Lung (tissue), 12 donors: ENCODE results near the gene LYPD6B. TPM values are rescaled to one million over a fixed set of nuclear protein-coding genes. Genes with fewer than 3 reads are reported as not detected.

Experiments used
- ATAC-seq: fragments of 200-7000 bp; cut with Tn5 transposase; one replicate; pipeline ENCODE4 v1.9.1; 2020; ENCODE audit warnings: moderate number of reproducible peaks; ENCODE audit not compliant: insufficient read depth, low FRiP score
- DNase-seq, 3 donors: peaks; one replicate each; pipeline ENCODE4 v3.0.0-alpha.2; 2013 to 2017
- H3K27ac ChIP-seq, 2 donors: one replicate each; pipeline ENCODE4 v1.5.1; 2013; ENCODE audit warnings: mild to moderate bottlenecking in 2 of 2, moderate library complexity in 2 of 2, control low read depth in 1 of 2, inconsistent platforms in 1 of 2, low read depth in 1 of 2, low read length in 1 of 2
- H3K27me3 ChIP-seq, 3 donors: one replicate each; pipeline ENCODE4 v1.5.1; 2013; ENCODE audit warnings: low read length in 2 of 3; ENCODE audit not compliant: control insufficient read depth in 3 of 3, insufficient read depth in 3 of 3
- H3K36me3 ChIP-seq, 4 donors: one replicate each; pipeline ENCODE4 v1.5.1; 2013; ENCODE audit warnings: low read length in 4 of 4, mild to moderate bottlenecking in 1 of 4, moderate library complexity in 1 of 4; ENCODE audit not compliant: control insufficient read depth in 4 of 4, insufficient read depth in 4 of 4
- H3K4me1 ChIP-seq, 5 donors: one replicate each; pipeline ENCODE4 v1.5.1; 2013; ENCODE audit warnings: low read length in 5 of 5, mild to moderate bottlenecking in 2 of 5, moderate library complexity in 1 of 5; ENCODE audit not compliant: control insufficient read depth in 5 of 5, insufficient read depth in 5 of 5
- H3K4me3 ChIP-seq: one replicate; pipeline ENCODE4 v1.5.1; 2013; ENCODE audit warnings: mild to moderate bottlenecking, control low read depth, moderate library complexity
- H3K9ac ChIP-seq, 2 donors: one replicate each; pipeline ENCODE4 v1.5.1; 2013; ENCODE audit warnings: low read length in 2 of 2, control low read depth in 1 of 2; ENCODE audit not compliant: insufficient read depth in 1 of 2
- H3K9me3 ChIP-seq, 4 donors: one replicate each; pipeline ENCODE4 v1.5.1; 2013; ENCODE audit warnings: low read length in 3 of 4, mild to moderate bottlenecking in 1 of 4, moderate library complexity in 1 of 4; ENCODE audit not compliant: control insufficient read depth in 4 of 4, insufficient read depth in 3 of 4
- CTCF ChIP-seq: IDR thresholded peaks from 2 replicates; pipeline ENCODE4 v1.5.1; 2012; ENCODE audit warnings: mild to moderate bottlenecking; ENCODE audit errors: control extremely low read depth, extremely low read depth
- WGBS, 2 donors: extraction: QIAGEN DNeasy Blood & Tissue Kit; methylation state at CpG; one replicate each; pipeline ENCODE4 v1.1.7; 2013; 5-methylcytosine and 5-hydroxymethylcytosine counted together
- polyA plus RNA-seq, 2 donors: library from polyadenylated mRNA; stranded (reverse); fragments of 200-250 nt; gene quantifications; one replicate each; pipeline ENCODE4 v1.2.1, GENCODE V29; 2013
- total RNA-seq, 2 donors: library from RNA; depleted of rRNA in 1 of 2; stranded (reverse); fragments of >200 nt in 1 of 2; gene quantifications; one replicate each; pipeline ENCODE4 v1.2.1, GENCODE V29; 2014 to 2021
- donor health status: control.
- donor health status: control.
- donor health status: Bipolar disorder and iron deficiency.
- donor health status: healthy.
- donor health status: DM: yes; HTN: yes; CAD: no.

The LYPD6B gene
- total and polyA plus RNA-seq, 4 donors = 2.5 to 12.4 (median 3.4) TPM

GRCh38 chr2:149090706-149091105 is 52.2 kb downstream of the LYPD6B start:
- no peak for TF ChIP-seq CTCF
- H3K27me3 ChIP-seq = no peaks in the 10 kb centered on the region
- H3K4me3 ChIP-seq = no peak overlapping the region
- no peak for DNase-seq
- H3K9me3 ChIP-seq = no peaks in the 10 kb centered on the region
- no peaks in the 10 kb centered on the region for H3K36me3 ChIP-seq
- ATAC-seq = no peak
- no peak overlapping the region for H3K9ac ChIP-seq
- 71 to 80% methylated on average over 2 of the region's 2 CpGs for WGBS, 2 donors
- H3K4me1 ChIP-seq = peaks cover 0 to 7% (median 2%) of the 10 kb centered on the region in 5 donors
- no peak overlapping the region for H3K27ac ChIP-seq

DNA sequence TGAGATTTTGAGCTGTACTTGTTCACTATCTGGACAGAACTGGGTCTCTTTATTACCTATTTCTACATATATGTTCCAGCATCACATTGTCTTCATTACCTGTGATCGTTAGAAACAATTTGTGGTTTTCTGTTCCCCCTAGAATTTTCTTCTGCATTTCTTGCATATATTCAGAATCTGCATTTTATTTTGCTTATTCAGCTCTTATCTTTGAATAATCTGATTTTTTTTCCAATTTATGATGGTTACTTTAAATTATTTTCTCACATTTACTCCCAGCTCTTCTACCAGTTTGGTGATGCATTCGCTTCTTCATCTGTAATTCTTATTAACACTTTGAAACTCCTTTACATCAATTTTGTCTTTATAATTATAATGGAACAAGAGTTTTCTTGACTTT is 55.1 kb downstream of the LYPD6B start:
- H3K27ac ChIP-seq = no peak overlapping the region
- TF ChIP-seq CTCF = no peak
- no peaks in the 10 kb centered on the region for H3K27me3 ChIP-seq
- ATAC-seq (no peak), DNase-seq (no peak)
- no peak overlapping the region for H3K4me3 ChIP-seq
- no peaks in the 10 kb centered on the region for H3K36me3 ChIP-seq
- WGBS, 2 donors = 90 to 97% methylated on average over 2 of the region's 2 CpGs
- H3K9ac ChIP-seq = no peak overlapping the region
- H3K9me3 ChIP-seq = no peaks in the 10 kb centered on the region
- H3K4me1 ChIP-seq = peaks cover 0 to 5% (median 0%) of the 10 kb centered on the region in 5 donors

DNA sequence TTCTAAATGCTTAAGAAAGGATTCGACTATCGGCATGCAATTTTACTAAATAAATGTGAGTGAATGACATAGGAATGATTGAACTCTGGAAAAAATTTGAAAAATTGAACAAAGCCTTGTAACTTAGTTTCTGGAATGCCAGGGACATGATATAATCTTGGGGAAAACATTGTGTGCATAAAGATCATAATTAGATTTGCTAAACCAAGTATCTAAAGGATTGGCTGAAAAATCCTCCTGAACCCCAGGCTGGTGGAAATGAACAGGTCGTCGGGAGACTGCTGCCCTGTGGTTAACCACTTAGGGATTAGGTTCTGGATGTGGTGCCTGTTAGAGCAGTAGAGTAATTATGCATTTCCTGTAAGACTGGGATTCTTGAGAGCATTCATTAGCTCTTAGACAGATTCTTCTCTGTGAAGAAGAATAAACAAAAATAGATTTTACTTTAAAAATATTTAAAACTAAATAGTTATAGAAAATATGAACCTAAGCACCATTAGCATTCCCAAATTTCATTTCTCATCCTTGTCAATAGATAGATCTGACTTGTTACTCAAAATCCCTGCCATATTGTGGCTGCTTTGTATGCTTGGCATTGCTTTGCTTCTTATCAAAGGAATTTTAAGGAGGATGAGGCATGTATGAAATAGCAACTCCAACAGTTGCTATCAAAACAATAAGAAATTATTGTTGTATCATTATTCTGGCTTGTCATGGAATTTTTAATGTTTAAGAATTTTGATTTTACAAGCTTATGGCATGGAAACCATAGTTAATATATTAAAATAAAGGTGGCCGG is 55.9 kb downstream of the LYPD6B start:
- 74 to 79% methylated on average over 5 of the region's 5 CpGs for WGBS, 2 donors
- Histone ChIP-seq H3K4me1 (peaks cover 0 to 13% (median 0%) of the 10 kb centered on the region in 5 donors), H3K9me3 (no peaks in the 10 kb centered on the region), H3K27ac (no peak overlapping the region), H3K27me3 (no peaks in the 10 kb centered on the region), H3K36me3 (no peaks in the 10 kb centered on the region), H3K4me3 (no peak overlapping the region), H3K9ac (no peak overlapping the region)
- TF ChIP-seq CTCF = no peak
- DNase-seq (no peak), ATAC-seq (no peak)
